ENCODE data around the gene ZDHHC14.

The ZDHHC14 gene

DNA sequence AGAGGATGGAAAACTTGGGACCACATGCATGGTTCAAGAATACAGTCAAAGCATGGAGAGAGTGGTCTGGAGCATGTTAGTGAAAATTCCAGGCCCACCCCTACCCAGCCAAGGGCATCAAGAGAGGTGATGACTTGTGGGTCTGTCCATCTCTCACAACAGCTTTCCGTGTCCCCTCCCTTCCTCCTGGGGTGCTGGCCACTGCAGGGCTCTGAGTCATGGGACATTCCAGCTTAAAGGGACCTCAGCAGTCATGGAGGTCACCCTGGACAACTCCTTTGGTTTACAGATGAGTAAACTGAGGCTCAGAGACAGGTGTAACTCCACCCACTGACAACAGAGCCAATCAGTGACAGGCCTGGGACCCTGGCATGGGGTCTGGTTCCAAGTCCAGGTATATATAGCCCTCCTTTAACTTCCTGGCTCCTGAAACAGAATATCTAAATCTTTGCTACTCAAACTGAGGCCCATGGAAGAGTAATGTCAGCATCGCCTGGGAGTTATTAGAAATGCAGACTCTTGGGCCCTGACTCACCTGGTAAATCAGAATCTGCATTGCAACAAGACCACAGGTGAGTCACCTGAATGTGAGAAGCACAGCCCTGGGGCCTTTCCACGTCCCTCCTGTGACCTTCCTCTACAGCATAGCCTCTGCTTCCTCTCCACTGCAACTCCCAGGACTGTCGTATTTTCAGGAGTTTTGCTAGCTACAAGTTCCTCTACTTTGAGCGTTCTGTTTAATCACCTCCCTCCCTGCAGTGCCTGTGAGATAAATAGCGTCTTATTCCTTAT is 170.2 kb downstream of the ZDHHC14 start:
- TF ChIP-seq ZNF565 (CRISPR knock-in tag; conservative IDR thresholded peaks at IDR 0.05; ENCODE audit: low read depth) (no peak), TOX (CRISPR knock-in tag; IDR thresholded peaks at IDR 0.05; ENCODE audit: borderline replicate concordance) (no peak)
- no peak for ATAC-seq

- TF ChIP-seq ESRRG (CRISPR knock-in tag; IDR thresholded peaks at IDR 0.05): no peak
- TF ChIP-seq ZNF8 (CRISPR knock-in tag; IDR thresholded peaks at IDR 0.05): no peak
- no peak for TF ChIP-seq GLIS3 (CRISPR knock-in tag; IDR thresholded peaks at IDR 0.05)
- TF ChIP-seq SNAI2 (CRISPR knock-in tag; IDR thresholded peaks at IDR 0.05): no peak
- no peak for TF ChIP-seq TCF4 (CRISPR knock-in tag; IDR thresholded peaks at IDR 0.05; ENCODE audit: borderline replicate concordance)
- no peak for TF ChIP-seq RARB (CRISPR knock-in tag; IDR thresholded peaks at IDR 0.05)
- no peak for TF ChIP-seq OSR1 (CRISPR knock-in tag; IDR thresholded peaks at IDR 0.05)
- TF ChIP-seq PATZ1 (CRISPR knock-in tag; IDR thresholded peaks at IDR 0.05; ENCODE audit: borderline replicate concordance): no peak
- TF ChIP-seq, protein P1, sequence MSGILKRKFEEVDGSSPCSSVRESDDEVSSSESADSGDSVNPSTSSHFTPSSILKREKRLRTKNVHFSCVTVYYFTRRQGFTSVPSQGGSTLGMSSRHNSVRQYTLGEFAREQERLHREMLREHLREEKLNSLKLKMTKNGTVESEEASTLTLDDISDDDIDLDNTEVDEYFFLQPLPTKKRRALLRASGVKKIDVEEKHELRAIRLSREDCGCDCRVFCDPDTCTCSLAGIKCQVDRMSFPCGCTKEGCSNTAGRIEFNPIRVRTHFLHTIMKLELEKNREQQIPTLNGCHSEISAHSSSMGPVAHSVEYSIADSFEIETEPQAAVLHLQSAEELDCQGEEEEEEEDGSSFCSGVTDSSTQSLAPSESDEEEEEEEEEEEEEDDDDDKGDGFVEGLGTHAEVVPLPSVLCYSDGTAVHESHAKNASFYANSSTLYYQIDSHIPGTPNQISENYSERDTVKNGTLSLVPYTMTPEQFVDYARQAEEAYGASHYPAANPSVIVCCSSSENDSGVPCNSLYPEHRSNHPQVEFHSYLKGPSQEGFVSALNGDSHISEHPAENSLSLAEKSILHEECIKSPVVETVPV (CRISPR knock-in tag; IDR thresholded peaks at IDR 0.05): no peak
- no peak for TF ChIP-seq CSDC2 (CRISPR knock-in tag; IDR thresholded peaks at IDR 0.05)
- TF ChIP-seq, protein P2, sequence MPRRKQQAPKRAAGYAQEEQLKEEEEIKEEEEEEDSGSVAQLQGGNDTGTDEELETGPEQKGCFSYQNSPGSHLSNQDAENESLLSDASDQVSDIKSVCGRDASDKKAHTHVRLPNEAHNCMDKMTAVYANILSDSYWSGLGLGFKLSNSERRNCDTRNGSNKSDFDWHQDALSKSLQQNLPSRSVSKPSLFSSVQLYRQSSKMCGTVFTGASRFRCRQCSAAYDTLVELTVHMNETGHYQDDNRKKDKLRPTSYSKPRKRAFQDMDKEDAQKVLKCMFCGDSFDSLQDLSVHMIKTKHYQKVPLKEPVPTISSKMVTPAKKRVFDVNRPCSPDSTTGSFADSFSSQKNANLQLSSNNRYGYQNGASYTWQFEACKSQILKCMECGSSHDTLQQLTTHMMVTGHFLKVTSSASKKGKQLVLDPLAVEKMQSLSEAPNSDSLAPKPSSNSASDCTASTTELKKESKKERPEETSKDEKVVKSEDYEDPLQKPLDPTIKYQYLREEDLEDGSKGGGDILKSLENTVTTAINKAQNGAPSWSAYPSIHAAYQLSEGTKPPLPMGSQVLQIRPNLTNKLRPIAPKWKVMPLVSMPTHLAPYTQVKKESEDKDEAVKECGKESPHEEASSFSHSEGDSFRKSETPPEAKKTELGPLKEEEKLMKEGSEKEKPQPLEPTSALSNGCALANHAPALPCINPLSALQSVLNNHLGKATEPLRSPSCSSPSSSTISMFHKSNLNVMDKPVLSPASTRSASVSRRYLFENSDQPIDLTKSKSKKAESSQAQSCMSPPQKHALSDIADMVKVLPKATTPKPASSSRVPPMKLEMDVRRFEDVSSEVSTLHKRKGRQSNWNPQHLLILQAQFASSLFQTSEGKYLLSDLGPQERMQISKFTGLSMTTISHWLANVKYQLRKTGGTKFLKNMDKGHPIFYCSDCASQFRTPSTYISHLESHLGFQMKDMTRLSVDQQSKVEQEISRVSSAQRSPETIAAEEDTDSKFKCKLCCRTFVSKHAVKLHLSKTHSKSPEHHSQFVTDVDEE (CRISPR knock-in tag; IDR thresholded peaks at IDR 0.05): no peak
These were observed 171.2 kb downstream of the ZDHHC14 start for GRCh38 chr6:157552081-157552747.

GRCh38 chr6:157552820-157553485 is 172.0 kb downstream of the ZDHHC14 start:
- no peak for ATAC-seq

More at GRCh38 chr6:157552081-157552747, 171.2 kb downstream of the ZDHHC14 start:
- no peak for ATAC-seq

More at GRCh38 chr6:157552820-157553485, 172.0 kb downstream of the ZDHHC14 start:
- TF ChIP-seq, protein P1 (CRISPR knock-in tag; IDR thresholded peaks at IDR 0.05): no peak
- TF ChIP-seq, protein P3, sequence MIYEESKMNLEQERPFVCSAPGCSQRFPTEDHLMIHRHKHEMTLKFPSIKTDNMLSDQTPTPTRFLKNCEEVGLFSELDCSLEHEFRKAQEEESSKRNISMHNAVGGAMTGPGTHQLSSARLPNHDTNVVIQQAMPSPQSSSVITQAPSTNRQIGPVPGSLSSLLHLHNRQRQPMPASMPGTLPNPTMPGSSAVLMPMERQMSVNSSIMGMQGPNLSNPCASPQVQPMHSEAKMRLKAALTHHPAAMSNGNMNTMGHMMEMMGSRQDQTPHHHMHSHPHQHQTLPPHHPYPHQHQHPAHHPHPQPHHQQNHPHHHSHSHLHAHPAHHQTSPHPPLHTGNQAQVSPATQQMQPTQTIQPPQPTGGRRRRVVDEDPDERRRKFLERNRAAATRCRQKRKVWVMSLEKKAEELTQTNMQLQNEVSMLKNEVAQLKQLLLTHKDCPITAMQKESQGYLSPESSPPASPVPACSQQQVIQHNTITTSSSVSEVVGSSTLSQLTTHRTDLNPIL (CRISPR knock-in tag; IDR thresholded peaks at IDR 0.05; ENCODE audit: low read depth): no peak
- TF ChIP-seq SNAI2 (CRISPR knock-in tag; IDR thresholded peaks at IDR 0.05): no peak
- no peak for TF ChIP-seq ESRRG (CRISPR knock-in tag; IDR thresholded peaks at IDR 0.05)
- TF ChIP-seq ARNTL (CRISPR knock-in tag; IDR thresholded peaks at IDR 0.05; ENCODE audit: borderline replicate concordance, low read depth): no peak
- TF ChIP-seq ZFP30 (CRISPR knock-in tag; IDR thresholded peaks at IDR 0.05): no peak
- TF ChIP-seq CSDC2 (CRISPR knock-in tag; IDR thresholded peaks at IDR 0.05): no peak
- no peak for TF ChIP-seq ZNF8 (CRISPR knock-in tag; IDR thresholded peaks at IDR 0.05)

Measured in SK-N-SH treated with all-trans-retinoic acid at 6 μM for 48 hours (cell line).